Measurements from ENCODE around the gene MAGEA9B.
"Not testable (repeated sequence)": the region's sequence is repeated elsewhere in the genome, so short reads cannot be mapped to it uniquely, and the experiment has no call there.

The MAGEA9B gene

GRCh38 chrX:149570668-149571067, 16.6 kb downstream of the MAGEA9B start:
- no peak for DNase-seq

- no peak for DNase-seq
Measured at GRCh38 chrX:149569770-149570169, 17.5 kb downstream of the MAGEA9B start.

- DNase-seq, result no peak
Measured at GRCh38 chrX:149568701-149569296, 18.5 kb downstream of the MAGEA9B start.

GRCh38 chrX:149567621-149568417, 19.4 kb downstream of the MAGEA9B start:
- no peak for DNase-seq

- no peak for DNase-seq
Measured at GRCh38 chrX:149563359-149563758, 23.9 kb downstream of the MAGEA9B start.

GRCh38 chrX:149555251-149555650, 32.0 kb downstream of the MAGEA9B start:
- not testable (repeated sequence) for DNase-seq

GRCh38 chrX:149551939-149552248, 35.4 kb downstream of the MAGEA9B start:
- not testable (repeated sequence) for DNase-seq

- not testable (repeated sequence) for DNase-seq
Measured at GRCh38 chrX:149551245-149551938, 35.9 kb downstream of the MAGEA9B start.

GRCh38 chrX:149550454-149550853, 36.8 kb downstream of the MAGEA9B start:
- DNase-seq, result not testable (repeated sequence)

- DNase-seq, result not testable (repeated sequence)
Measured at GRCh38 chrX:149549701-149550100, 37.6 kb downstream of the MAGEA9B start, which contains the start of gene HSFX3. Gene HSFX3, minus strand, starts transcription at chrX:149549924. Its CDS starts 72 bp downstream, at chrX:149549852.

GRCh38 chrX:149547782-149548181, 39.5 kb downstream of the MAGEA9B start:
- not testable (repeated sequence) for DNase-seq

- not testable (repeated sequence) for DNase-seq
Measured at GRCh38 chrX:149546962-149547361, 40.3 kb downstream of the MAGEA9B start.

GRCh38 chrX:149545545-149546543, 41.4 kb downstream of the MAGEA9B start:
- peak; percentile 3 to 18 for DNase-seq

GRCh38 chrX:149541521-149542047, 45.7 kb downstream of the MAGEA9B start:
- no peak for DNase-seq

GRCh38 chrX:149540621-149541520, 46.4 kb downstream of the MAGEA9B start, which contains the start of gene EOLA1:
Gene EOLA1, plus strand, starts transcription at chrX:149541012. Its CDS starts 4,619 bp downstream, at chrX:149545631.
- DNase-seq, result peak; percentile 80 to 86

- DNase-seq, result peak; percentile 68 to 70
Measured at GRCh38 chrX:149540131-149540620, 47.1 kb downstream of the MAGEA9B start.

- DNase-seq, result peak; percentile 85 to 86
Measured at GRCh38 chrX:149539283-149540130, 47.8 kb downstream of the MAGEA9B start.

- not testable (repeated sequence) for DNase-seq
Measured at GRCh38 chrX:149537474-149537873, 49.8 kb downstream of the MAGEA9B start.

- not testable (repeated sequence) for DNase-seq
Measured at GRCh38 chrX:149534926-149535602, 52.2 kb downstream of the MAGEA9B start.

Measured in Kasumi-1 (cell line).